GM21619 (cell line): ENCODE data around the gene AHDC1.

ENCODE experiments used
- ATAC-seq: cut with Tn5 transposase; IDR thresholded peaks from one replicate; pipeline ENCODE4 v1.9.1; 2021; ENCODE audit not compliant: unreplicated experiment

The AHDC1 gene

DNA sequence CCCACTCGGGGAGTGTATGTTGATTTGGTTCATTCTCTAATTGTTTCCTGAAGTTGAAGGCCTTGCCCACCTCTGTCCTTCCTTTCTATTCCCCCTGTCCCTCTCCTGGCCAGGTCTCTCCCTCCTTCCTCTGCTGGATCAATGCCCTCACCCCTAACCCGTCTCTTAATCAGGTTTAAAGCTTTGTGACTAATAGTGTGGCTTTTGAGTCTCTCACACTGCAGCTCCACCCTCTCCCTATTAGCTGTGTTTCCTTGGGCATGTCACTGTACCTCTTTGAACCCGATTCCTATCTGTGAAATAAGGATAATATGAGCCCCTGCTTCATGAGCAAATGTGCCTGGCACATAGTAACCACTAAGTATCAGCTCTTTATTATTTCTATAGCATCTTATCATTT lies 20.5 kb downstream of the AHDC1 start:
- no peak for ATAC-seq

DNA sequence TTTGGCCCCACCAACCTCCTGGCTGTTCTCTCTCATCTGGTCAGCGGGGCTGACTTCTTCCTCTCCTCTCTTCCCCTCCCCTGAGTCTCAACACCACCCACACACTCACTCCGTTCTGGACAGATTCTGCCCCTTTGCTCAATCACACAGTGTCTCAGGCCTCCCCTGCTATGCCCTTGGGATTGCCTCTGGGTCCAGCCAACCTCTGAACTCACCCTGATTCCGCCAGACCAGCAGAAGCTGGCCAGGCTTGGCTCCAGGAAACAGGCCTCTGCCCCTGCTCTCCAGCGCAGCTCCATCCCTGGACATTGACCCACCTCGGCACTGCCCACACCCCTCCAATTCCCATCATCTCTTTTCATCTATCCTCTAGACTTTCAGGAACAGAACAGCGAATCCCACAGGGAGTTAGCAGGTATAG lies 22.1 kb downstream of the AHDC1 start:
- ATAC-seq = no peak

- ATAC-seq = no peak
Observed at GRCh38 chr1:27577504-27578188, 26.3 kb downstream of the AHDC1 start.

DNA sequence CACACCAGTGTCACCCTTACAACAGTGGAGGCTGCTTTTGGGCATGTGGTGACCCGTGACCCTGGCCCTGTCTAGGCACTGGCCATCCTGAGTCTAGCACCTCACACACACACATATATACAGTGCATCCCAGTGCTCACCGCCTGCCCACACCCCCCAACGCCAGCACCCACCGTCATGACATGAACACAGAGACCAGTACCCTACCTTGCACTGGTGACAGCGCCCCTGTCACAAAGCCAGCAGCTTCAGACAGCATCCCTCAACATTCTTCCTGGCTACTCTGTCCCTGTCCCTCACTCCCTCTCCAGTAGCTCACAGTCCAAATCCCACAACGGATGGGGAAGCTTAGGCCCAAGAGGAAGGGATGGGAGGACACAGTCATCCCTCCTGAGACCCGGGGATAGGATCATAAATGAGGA lies 27.1 kb downstream of the AHDC1 start:
- no peak for ATAC-seq

GRCh38 chr1:27575840-27576331 lies 28.1 kb downstream of the AHDC1 start:
- ATAC-seq = no peak

- ATAC-seq = no peak
Observed at GRCh38 chr1:27574871-27575831, 28.8 kb downstream of the AHDC1 start.

DNA sequence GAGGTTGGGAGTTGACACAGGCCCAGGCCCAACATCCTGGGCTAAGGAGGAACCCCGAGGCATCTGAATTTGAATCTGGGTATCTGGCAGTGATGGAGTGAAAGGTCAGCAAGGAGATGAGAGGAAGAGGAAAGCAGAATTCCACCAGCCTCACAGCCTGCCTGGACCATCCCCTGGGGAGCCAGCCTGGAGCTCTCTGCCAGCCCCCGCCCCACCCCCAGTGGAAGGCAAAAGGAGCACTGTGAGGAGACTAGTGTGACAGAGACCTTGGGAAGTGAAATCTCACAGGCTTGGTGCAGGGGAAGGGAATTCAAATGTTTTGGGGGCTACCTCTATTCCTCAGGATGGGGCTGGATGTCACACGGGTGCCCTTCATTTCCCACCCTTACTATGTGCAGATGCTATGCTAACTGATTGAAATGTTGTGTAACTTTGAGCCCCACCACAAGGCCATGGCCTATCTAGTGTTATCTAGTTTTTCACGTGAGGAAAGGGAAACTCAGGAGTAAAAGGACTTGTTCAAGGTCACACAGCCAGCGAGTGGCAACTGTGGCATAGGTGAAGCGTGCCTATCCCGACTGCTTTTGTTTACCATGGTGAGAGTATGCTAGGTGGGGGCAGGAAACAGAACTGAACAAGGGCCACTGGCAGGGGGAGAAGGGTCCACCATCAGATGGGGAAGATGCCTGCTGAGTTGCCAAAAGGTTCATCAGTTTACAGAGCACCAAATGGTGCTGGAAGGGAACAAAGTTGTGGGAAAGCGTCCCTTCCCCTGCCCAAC lies 29.8 kb downstream of the AHDC1 start:
- ATAC-seq = no peak

GRCh38 chr1:27572679-27573426 lies 31.1 kb downstream of the AHDC1 start:
- ATAC-seq = no peak

DNA sequence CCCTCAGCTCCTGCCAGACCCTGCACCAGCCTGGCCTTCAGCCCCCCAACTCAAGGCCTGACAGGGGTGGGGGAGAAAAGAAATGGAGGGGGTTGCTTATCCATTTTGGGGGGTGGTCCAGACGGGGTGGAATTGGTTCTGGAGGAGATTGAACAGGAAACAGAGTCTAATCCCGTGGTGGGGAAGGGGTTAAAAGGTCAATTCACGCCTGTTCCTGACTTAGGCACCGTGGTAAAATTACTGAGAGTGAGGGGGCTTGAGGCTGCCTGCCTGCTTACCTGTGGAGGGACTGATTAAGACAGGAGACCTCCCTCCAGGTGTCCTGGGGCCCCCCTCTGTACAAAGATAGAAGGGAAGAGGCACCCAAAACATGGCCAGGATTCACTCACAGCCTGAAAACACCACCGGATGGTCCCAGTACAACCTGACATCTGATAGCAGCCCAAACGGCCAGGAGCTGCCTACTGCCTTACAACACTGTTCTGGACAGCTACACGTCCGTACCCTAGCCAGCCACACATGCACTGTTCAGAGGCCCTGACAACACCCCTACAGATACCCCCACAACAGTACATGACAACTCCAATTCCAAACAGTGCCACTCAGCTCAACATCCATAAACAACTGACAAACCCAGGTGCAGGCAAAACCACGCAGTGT lies 31.8 kb downstream of the AHDC1 start:
- no peak for ATAC-seq

- ATAC-seq = no peak
Observed at GRCh38 chr1:27571439-27572018, 32.4 kb downstream of the AHDC1 start.

- ATAC-seq = no peak
Observed at GRCh38 chr1:27570784-27571183, 33.2 kb downstream of the AHDC1 start.

- ATAC-seq = no peak
Observed at GRCh38 chr1:27570356-27570755, 33.6 kb downstream of the AHDC1 start.

GRCh38 chr1:27569506-27570291 lies 34.2 kb downstream of the AHDC1 start:
- ATAC-seq = no peak

- ATAC-seq = no peak
Observed at GRCh38 chr1:27569088-27569460, 34.9 kb downstream of the AHDC1 start.

GRCh38 chr1:27568300-27569087 lies 35.5 kb downstream of the AHDC1 start:
- peak; percentile 83 for ATAC-seq

- ATAC-seq = no peak
Observed at GRCh38 chr1:27567971-27568299, 36.0 kb downstream of the AHDC1 start.

- ATAC-seq = no peak
Observed at GRCh38 chr1:27567146-27567526, 36.8 kb downstream of the AHDC1 start.

DNA sequence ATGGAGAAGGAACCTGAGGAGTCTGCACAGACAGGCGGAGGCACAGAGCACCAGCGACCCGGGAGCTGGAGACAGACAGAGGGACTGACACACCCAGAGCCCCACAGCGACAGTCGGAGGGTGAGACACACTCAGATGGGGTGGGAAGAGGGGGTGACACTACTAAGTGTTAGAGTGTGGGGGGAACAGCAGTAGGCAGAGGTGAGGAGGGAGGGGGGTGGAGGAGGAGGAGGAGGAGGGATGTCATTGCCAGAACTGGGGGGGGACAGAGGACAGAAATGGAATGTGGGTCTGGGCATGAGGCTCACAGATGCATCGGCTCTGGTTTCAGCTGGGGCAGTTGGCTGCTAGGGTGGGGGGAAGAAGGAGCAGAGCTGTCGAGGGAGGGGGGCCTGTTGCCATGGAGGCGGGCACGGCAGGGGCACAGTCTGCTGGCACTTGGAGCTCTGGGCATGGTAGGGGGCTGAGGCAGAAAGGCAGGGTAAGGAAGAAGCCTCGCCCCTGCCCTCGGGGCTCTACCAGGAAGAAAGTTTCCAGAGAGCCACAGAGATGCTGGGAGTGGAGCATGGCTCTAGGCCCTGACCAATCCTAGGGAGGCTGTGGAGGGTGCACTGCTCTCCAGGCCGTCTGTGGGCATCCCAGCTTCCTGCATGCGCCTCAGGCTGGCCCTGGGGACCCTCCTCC lies 37.3 kb downstream of the AHDC1 start:
- no peak for ATAC-seq
